B cell (primary cell): ENCODE results near the gene PAX6. TPM values are rescaled to one million over a fixed set of nuclear protein-coding genes. Genes with fewer than 3 reads are reported as not detected.

Experiments
- ATAC-seq: fragments of 200-7000 bp; cut with Tn5 transposase; one replicate; pipeline ENCODE4 v1.10.0; 2021; ENCODE audit warnings: low read depth, mild to moderate bottlenecking, moderate number of reproducible peaks, moderate library complexity
- CTCF ChIA-PET: fragments of 350-600 bp; sonication (Branson Sonifier 250); formaldehyde crosslinking; loops from one replicate; lab custom pipeline; 2021; ENCODE audit warnings: antibody characterized with exemption, inconsistent platforms; lab: Charles Lee
- POLR2A ChIA-PET: fragments of 350-600 bp; sonication (Branson Sonifier 250); formaldehyde crosslinking; loops from one replicate; lab custom pipeline; 2021; ENCODE audit warnings: antibody characterized with exemption; lab: Charles Lee
- DNase-seq: peaks from one replicate; pipeline ENCODE4 v3.0.0; 2013
- H2AFZ ChIP-seq: 2 replicates; pipeline ENCODE4 v1.6.1; 2012; ENCODE audit warnings: mild to moderate bottlenecking, low read depth, low read length; ENCODE audit not compliant: insufficient read depth, poor library complexity, severe bottlenecking
- H3K27ac ChIP-seq, 2 donors: 1 replicate in 1 of 2; 2 replicates in 1 of 2; pipeline ENCODE4 v1.5.1; 2012 to 2013; ENCODE audit warnings: low read length in 2 of 2, mild to moderate bottlenecking in 2 of 2, moderate library complexity in 1 of 2
- H3K27me3 ChIP-seq, 4 experiments: fragments of 200-600 bp in 1 of 4; sonication (generic) in 1 of 4; replicated peaks in 1 of 4; 1 replicate in 2 of 4; 2 replicates in 2 of 4; pipeline versions ENCODE4 v1.6.1 to v1.7.0; 2013 to 2016; ENCODE audit warnings: low read length in 3 of 4, mild to moderate bottlenecking in 2 of 4, mixed read lengths in 1 of 4, moderate library complexity in 1 of 4; ENCODE audit not compliant: insufficient read depth in 4 of 4, control insufficient read depth in 3 of 4; ENCODE audit errors: control extremely low read depth in 1 of 4
- H3K36me3 ChIP-seq, 2 experiments: replicated peaks in 1 of 2; 1 replicate in 1 of 2; 2 replicates in 1 of 2; pipeline versions ENCODE4 v1.6.1 to v1.7.1; 2013; ENCODE audit warnings: low read length in 1 of 2; ENCODE audit not compliant: insufficient read depth in 2 of 2, control insufficient read depth in 1 of 2; ENCODE audit errors: control extremely low read depth in 1 of 2, extremely low read depth in 1 of 2
- H3K4me1 ChIP-seq, 2 donors: fragments of 200-600 bp in 1 of 2; sonication (generic) in 1 of 2; 1 replicate in 1 of 2; 2 replicates in 1 of 2; pipeline versions ENCODE4 v1.5.1 to v1.6.1; 2013 to 2017; ENCODE audit warnings: low read length in 2 of 2; ENCODE audit not compliant: control insufficient read depth in 2 of 2, insufficient read depth in 2 of 2
- H3K4me2 ChIP-seq: replicated peaks from 2 replicates; pipeline ENCODE3; 2012; ENCODE audit warnings: mild to moderate bottlenecking, low read depth, low read length; ENCODE audit not compliant: poor library complexity, severe bottlenecking
- H3K4me3 ChIP-seq, 5 experiments: fragments of 200-600 bp in 1 of 5; sonication (generic) in 1 of 5; 1 replicate in 3 of 5; 2 replicates in 2 of 5; pipeline versions ENCODE4 v1.5.1 to v1.7.0; 2011 to 2016; ENCODE audit warnings: low read length in 4 of 5, mild to moderate bottlenecking in 4 of 5, low read depth in 2 of 5, control low read depth in 1 of 5, moderate library complexity in 1 of 5; ENCODE audit not compliant: insufficient read depth in 1 of 5; ENCODE audit errors: control extremely low read depth in 1 of 5, extremely low read depth in 1 of 5
- H3K79me2 ChIP-seq: fragments of 200-600 bp; sonication (generic); one replicate; pipeline ENCODE4 v1.6.0; 2016; ENCODE audit warnings: low read length; ENCODE audit not compliant: control insufficient read depth, insufficient read depth
- H3K9ac ChIP-seq: fragments of 200-600 bp; sonication (generic); 2 replicates; pipeline ENCODE4 v1.6.1; 2017; ENCODE audit warnings: mild to moderate bottlenecking, low read length, moderate library complexity
- H3K9me3 ChIP-seq, 3 donors: one replicate each; pipeline versions ENCODE4 v1.6.1 to v1.7.1; 2013; ENCODE audit warnings: low read length in 2 of 3; ENCODE audit not compliant: control insufficient read depth in 2 of 3, insufficient read depth in 1 of 3; ENCODE audit errors: control extremely low read depth in 1 of 3
- H4K20me1 ChIP-seq: 2 replicates; pipeline ENCODE4 v1.6.0; 2012; ENCODE audit warnings: mild to moderate bottlenecking, low read length; ENCODE audit not compliant: insufficient read depth, control insufficient read depth, poor library complexity, severe bottlenecking
- H3K27ac Mint-ChIP-seq: one replicate; pipeline ENCODE4 v1.8.0; 2021; ENCODE audit warnings: mixed read lengths
- H3K27me3 Mint-ChIP-seq: one replicate; pipeline ENCODE4 v1.8.0; 2021; ENCODE audit warnings: mixed read lengths
- H3K4me1 Mint-ChIP-seq: one replicate; pipeline ENCODE4 v1.8.0; 2021; ENCODE audit warnings: mixed read lengths
- H3K4me3 Mint-ChIP-seq: one replicate; pipeline ENCODE4 v1.8.0; 2021; ENCODE audit warnings: mixed read lengths
- H3K9me3 Mint-ChIP-seq: one replicate; pipeline ENCODE4 v1.8.0; 2022; ENCODE audit warnings: mixed read lengths; ENCODE audit not compliant: insufficient read depth
- CTCF ChIP-seq: fragments of 200-600 bp; IDR thresholded peaks from one replicate; pipeline ENCODE4 v1.8.0; 2022; ENCODE audit warnings: antibody characterized with exemption, mild to moderate bottlenecking
- EZH2 ChIP-seq: IDR thresholded peaks from 2 replicates; pipeline ENCODE4 v1.6.1; 2012; ENCODE audit warnings: borderline replicate concordance, low read depth, mild to moderate bottlenecking, moderate library complexity, low read length; ENCODE audit not compliant: insufficient read depth, poor library complexity, severe bottlenecking
- WGBS: methylation state at CpG from one replicate; pipeline ENCODE4 v1.1.5; 2013; ENCODE audit warnings: missing lambda C conversion rate; ENCODE audit not compliant: insufficient coverage; 5-methylcytosine and 5-hydroxymethylcytosine counted together
- intact Hi-C: fragments of 100-400 bp; cut with micrococcal nuclease; formaldehyde crosslinking; loops from one replicate; pipeline ENCODE4 v1.10.0; 2022
- polyA plus RNA-seq: library from polyadenylated mRNA; depleted of rRNA; stranded (reverse); fragments of >200 nt; gene quantifications from 2 replicates; pipeline ENCODE4 v1.2.3, GENCODE V29; 2012
- total RNA-seq, 2 donors: library from RNA; stranded (reverse); fragments of 120-200 nt in 1 of 2; gene quantifications; 1 replicate in 1 of 2; 2 replicates in 1 of 2; pipeline versions ENCODE4 v1.2.3 to v1.2.4, GENCODE V29; 2013 to 2022

Gene PAX6
- total and polyA plus RNA-seq, 2 donors (not counting 1 experiment from before 2014, with no cell fraction given) = not detected

- Histone ChIP-seq H3K4me1 (peaks cover 0 to 15% of the 10 kb centered on the region in 2 donors), H4K20me1 (no peaks in the 10 kb centered on the region), H3K9ac (no peak overlapping the region), H3K4me3 (no peak overlapping the region), H3K79me2 (no peaks in the 10 kb centered on the region), H3K27ac (no peak overlapping the region), H3K4me2 (no peak overlapping the region), H3K27me3 (peaks cover 0 to 88% (median 80%) of the 10 kb centered on the region in 4 experiments), H2AFZ (no peak overlapping the region), H3K9me3 (peaks cover 0 to 51% (median 2%) of the 10 kb centered on the region in 3 donors), H3K36me3 (no peaks in the 10 kb centered on the region)
- CTCF ChIA-PET = no interaction called here
- H3K9me3 Mint-ChIP-seq = no peaks in the 10 kb centered on the region
- H3K27ac Mint-ChIP-seq = peak overlapping the region; percentile 46
- H3K4me1 Mint-ChIP-seq = peaks cover 10% of the 10 kb centered on the region
- H3K4me3 Mint-ChIP-seq = no peak overlapping the region
- DNase-seq = peak; percentile 22
- no peak for ATAC-seq
- 20% methylated on average over 37 of the region's 52 CpGs for WGBS
- intact Hi-C loops = no loop called here
- POLR2A ChIA-PET = no interaction called here
- peaks cover 75% of the 10 kb centered on the region for H3K27me3 Mint-ChIP-seq
- TF ChIP-seq EZH2 = no peak
- no peak for TF ChIP-seq CTCF
Observed at GRCh38 chr11:31824879-31825837, 14.0 kb upstream of the PAX6 start.

- Histone ChIP-seq H3K79me2 (no peaks in the 10 kb centered on the region), H2AFZ (no peak overlapping the region), H3K27me3 (peaks cover 0 to 91% (median 80%) of the 10 kb centered on the region in 4 experiments), H3K4me1 (peaks cover 0 to 15% of the 10 kb centered on the region in 2 donors), H3K4me2 (no peak overlapping the region), H3K36me3 (no peaks in the 10 kb centered on the region), H3K9ac (no peak overlapping the region), H4K20me1 (no peaks in the 10 kb centered on the region), H3K27ac (no peak overlapping the region), H3K9me3 (peaks cover 0 to 58% (median 2%) of the 10 kb centered on the region in 3 donors), H3K4me3 (no peak overlapping the region)
- no peaks in the 10 kb centered on the region for H3K9me3 Mint-ChIP-seq
- ChIA-PET CTCF (no interaction called here), POLR2A (no interaction called here)
- TF ChIP-seq CTCF = no peak
- no peak for TF ChIP-seq EZH2
- WGBS = 12% methylated on average over 11 of the region's 18 CpGs
- no peak for ATAC-seq
- H3K27ac Mint-ChIP-seq = peak overlapping the region; percentile 46
- intact Hi-C loops = no loop called here
- H3K4me1 Mint-ChIP-seq = peaks cover 10% of the 10 kb centered on the region
- peaks cover 68% of the 10 kb centered on the region for H3K27me3 Mint-ChIP-seq
- no peak overlapping the region for H3K4me3 Mint-ChIP-seq
- peak; percentile 6 for DNase-seq
Observed at GRCh38 chr11:31824332-31824878, 13.3 kb upstream of the PAX6 start.
